SU-DHL-6 (cell line): Measurements from ENCODE around the gene MAP3K4.

Source experiments
- H2AFZ ChIP-seq: fragments of 200-600 bp; sonication (generic); 2 replicates; pipeline ENCODE4 v1.6.1; 2014; ENCODE audit warnings: low read depth, mild to moderate bottlenecking, moderate library complexity, mixed read lengths, antibody characterized with exemption, low read length; ENCODE audit not compliant: severe bottlenecking
- H3F3A ChIP-seq: fragments of 200-600 bp; shearing (Covaris generic); 2 replicates; pipeline ENCODE4 v1.6.0; 2016; ENCODE audit warnings: antibody characterized with exemption, mild to moderate bottlenecking; ENCODE audit not compliant: insufficient read depth
- H3K27ac ChIP-seq: fragments of 200-600 bp; sonication (generic); 2 replicates; pipeline ENCODE4 v1.5.1; 2016; ENCODE audit warnings: low read depth, mild to moderate bottlenecking, low read length, moderate library complexity, mixed read lengths
- H3K27me3 ChIP-seq: fragments of 200-600 bp; sonication (generic), shearing (Covaris generic); 2 replicates; pipeline ENCODE4 v1.6.0; 2014; ENCODE audit warnings: mild to moderate bottlenecking, low read length
- H3K36me3 ChIP-seq: fragments of 200-600 bp; sonication (generic); 2 replicates; pipeline ENCODE4 v1.6.1; 2014; ENCODE audit warnings: mild to moderate bottlenecking, low read length, mixed read lengths
- H3K4me2 ChIP-seq: fragments of 300-600, 200-600 bp; shearing (Covaris generic), sonication (generic); 2 replicates; pipeline ENCODE4 v1.6.0; 2014; ENCODE audit warnings: low read length, low read depth, mild to moderate bottlenecking; ENCODE audit not compliant: poor library complexity, severe bottlenecking
- H3K4me3 ChIP-seq: fragments of 200-600 bp; sonication (generic); 2 replicates; pipeline ENCODE4 v1.5.1; 2014; ENCODE audit warnings: antibody characterized with exemption, low read length, mild to moderate bottlenecking, mixed read lengths; ENCODE audit not compliant: insufficient read depth, poor library complexity, severe bottlenecking
- H3K79me2 ChIP-seq: fragments of 200-600 bp; sonication (generic); 2 replicates; pipeline ENCODE4 v1.6.1; 2014; ENCODE audit warnings: mild to moderate bottlenecking, low read length, moderate library complexity; ENCODE audit not compliant: insufficient read depth
- H3K9ac ChIP-seq: fragments of 200-600 bp; sonication (generic); 2 replicates; pipeline ENCODE4 v1.7.0; 2014; ENCODE audit warnings: mild to moderate bottlenecking, low read length
- H3K9me2 ChIP-seq: fragments of 200-600 bp; sonication (generic); replicated peaks from 2 replicates; pipeline ENCODE4 v1.6.1; 2014; ENCODE audit warnings: low read length; ENCODE audit not compliant: insufficient read depth
- H3K9me3 ChIP-seq: fragments of 200-600 bp; sonication (generic); 2 replicates; pipeline ENCODE4 v1.6.1; 2014; ENCODE audit warnings: low read length, mixed read lengths; ENCODE audit not compliant: insufficient read depth
- H4K20me1 ChIP-seq: fragments of 200-600 bp; sonication (generic); 2 replicates; pipeline ENCODE4 v1.6.1; 2014; ENCODE audit warnings: low read depth, mild to moderate bottlenecking, antibody characterized with exemption, low read length, moderate library complexity, mixed read lengths
- EZH2phosphoT487 ChIP-seq: fragments of 200-600 bp; sonication (generic), shearing (Covaris generic); conservative IDR thresholded peaks from 2 replicates; pipeline ENCODE4 v1.6.1; 2018; ENCODE audit warnings: mild to moderate bottlenecking, antibody characterized with exemption, low read length, moderate library complexity, mixed read lengths
- TF ChIP-seq, protein P1 (sequence below): fragments of 200-600 bp; sonication (generic); IDR thresholded peaks from one replicate; pipeline ENCODE4 v1.5.1; 2017; ENCODE audit warnings: antibody characterized with exemption, mild to moderate bottlenecking, low read length, moderate library complexity; ENCODE audit not compliant: insufficient read depth, poor library complexity, severe bottlenecking

Gene MAP3K4

DNA sequence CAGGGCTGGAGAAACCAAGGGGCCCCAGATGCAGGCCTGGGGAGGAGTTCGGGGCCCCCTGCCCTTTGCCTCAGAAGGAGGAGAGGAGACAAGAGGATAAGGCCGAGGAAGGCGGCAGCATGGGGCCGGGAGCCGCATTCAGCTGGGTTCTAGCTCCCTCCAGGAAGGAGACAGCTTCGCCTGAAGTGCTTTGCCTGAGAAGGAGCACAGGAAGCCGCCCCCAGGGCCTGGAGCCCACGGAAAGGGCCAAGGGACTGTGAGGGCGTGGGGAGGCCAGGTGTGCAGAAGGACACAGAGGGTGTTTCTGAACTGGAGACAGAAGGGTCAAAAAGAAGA lies 160.9 kb downstream of the MAP3K4 start:
- Histone ChIP-seq H3F3A (no peaks in the 10 kb centered on the region), H3K27me3 (no peaks in the 10 kb centered on the region), H3K36me3 (no peaks in the 10 kb centered on the region), H3K4me3 (no peak overlapping the region), H3K9me3 (no peaks in the 10 kb centered on the region), H3K79me2 (no peaks in the 10 kb centered on the region), H3K4me2 (no peak overlapping the region), H2AFZ (no peak overlapping the region), H3K27ac (no peak overlapping the region), H3K9ac (no peak overlapping the region), H3K9me2 (no peaks in the 10 kb centered on the region), H4K20me1 (no peaks in the 10 kb centered on the region)
- TF ChIP-seq EZH2phosphoT487: no peak
- TF ChIP-seq, protein P1, sequence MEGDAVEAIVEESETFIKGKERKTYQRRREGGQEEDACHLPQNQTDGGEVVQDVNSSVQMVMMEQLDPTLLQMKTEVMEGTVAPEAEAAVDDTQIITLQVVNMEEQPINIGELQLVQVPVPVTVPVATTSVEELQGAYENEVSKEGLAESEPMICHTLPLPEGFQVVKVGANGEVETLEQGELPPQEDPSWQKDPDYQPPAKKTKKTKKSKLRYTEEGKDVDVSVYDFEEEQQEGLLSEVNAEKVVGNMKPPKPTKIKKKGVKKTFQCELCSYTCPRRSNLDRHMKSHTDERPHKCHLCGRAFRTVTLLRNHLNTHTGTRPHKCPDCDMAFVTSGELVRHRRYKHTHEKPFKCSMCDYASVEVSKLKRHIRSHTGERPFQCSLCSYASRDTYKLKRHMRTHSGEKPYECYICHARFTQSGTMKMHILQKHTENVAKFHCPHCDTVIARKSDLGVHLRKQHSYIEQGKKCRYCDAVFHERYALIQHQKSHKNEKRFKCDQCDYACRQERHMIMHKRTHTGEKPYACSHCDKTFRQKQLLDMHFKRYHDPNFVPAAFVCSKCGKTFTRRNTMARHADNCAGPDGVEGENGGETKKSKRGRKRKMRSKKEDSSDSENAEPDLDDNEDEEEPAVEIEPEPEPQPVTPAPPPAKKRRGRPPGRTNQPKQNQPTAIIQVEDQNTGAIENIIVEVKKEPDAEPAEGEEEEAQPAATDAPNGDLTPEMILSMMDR: no peak

DNA sequence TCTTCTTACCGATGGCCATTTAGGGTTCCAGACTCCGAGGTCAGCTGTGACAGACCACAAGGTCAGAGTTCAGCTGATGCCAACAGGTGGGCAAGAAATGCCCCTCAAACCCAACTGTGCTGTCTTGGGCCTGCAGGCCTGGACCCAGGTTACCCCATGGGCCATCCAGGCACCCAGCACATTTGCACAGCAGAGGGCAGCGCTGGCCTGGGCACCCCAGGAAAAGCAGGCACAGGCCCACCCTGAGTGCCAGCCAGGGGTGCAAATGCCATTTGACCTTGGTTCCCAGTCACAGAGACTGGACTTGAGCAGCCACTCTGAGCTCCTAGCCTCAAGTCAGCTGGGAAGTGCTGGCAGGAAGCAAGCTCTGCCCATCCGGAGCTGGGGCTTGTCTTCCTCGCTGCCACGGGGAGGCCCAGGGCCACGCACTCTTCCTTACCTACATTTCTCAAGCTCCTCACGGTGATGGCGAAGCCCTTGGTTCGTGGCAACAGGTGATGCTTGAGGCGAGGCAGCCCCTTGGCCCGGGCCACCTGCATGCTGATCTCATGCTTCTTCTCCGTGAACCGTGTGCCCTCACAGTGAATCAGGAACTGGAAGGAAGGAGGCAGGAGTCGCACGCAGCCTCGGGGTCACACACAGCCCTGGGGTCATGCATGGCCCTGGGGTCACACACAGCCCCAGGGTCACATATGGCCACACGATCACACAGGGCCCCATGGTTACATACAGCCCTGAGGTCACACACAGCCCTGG lies 161.5 kb downstream of the MAP3K4 start:
- H3K27ac ChIP-seq: no peak overlapping the region
- H4K20me1 ChIP-seq: no peaks in the 10 kb centered on the region
- no peak overlapping the region for H3K9ac ChIP-seq
- TF ChIP-seq, protein P1: no peak
- no peak for TF ChIP-seq EZH2phosphoT487
- no peaks in the 10 kb centered on the region for H3K79me2 ChIP-seq
- no peaks in the 10 kb centered on the region for H3K27me3 ChIP-seq
- H3K9me3 ChIP-seq: no peaks in the 10 kb centered on the region
- H3K9me2 ChIP-seq: no peaks in the 10 kb centered on the region
- no peaks in the 10 kb centered on the region for H3K36me3 ChIP-seq
- H3K4me3 ChIP-seq: no peak overlapping the region
- H2AFZ ChIP-seq: no peak overlapping the region
- H3K4me2 ChIP-seq: no peak overlapping the region
- H3F3A ChIP-seq: no peaks in the 10 kb centered on the region

DNA sequence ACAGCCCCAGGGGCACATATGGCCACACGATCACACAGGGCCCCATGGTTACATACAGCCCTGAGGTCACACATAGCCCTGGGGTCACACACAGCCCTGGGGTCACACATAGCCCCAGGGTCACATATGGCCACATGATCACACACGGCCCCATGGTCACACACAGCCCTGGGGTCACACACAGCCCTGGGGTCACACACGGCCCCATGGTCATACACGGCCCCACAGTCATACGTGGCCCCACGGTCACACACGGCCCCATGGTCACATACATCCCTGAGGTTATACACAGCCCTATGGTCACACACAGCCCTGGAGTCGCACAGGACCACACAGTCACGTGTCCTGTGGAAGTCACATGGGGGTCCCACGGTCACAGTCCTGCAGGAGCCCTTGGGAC lies 162.2 kb downstream of the MAP3K4 start:
- no peaks in the 10 kb centered on the region for H3K9me3 ChIP-seq
- H3F3A ChIP-seq: no peaks in the 10 kb centered on the region
- H3K36me3 ChIP-seq: no peaks in the 10 kb centered on the region
- H3K4me3 ChIP-seq: no peak overlapping the region
- no peak overlapping the region for H3K27ac ChIP-seq
- no peaks in the 10 kb centered on the region for H3K27me3 ChIP-seq
- TF ChIP-seq EZH2phosphoT487: no peak
- TF ChIP-seq, protein P1: no peak
- no peak overlapping the region for H3K4me2 ChIP-seq
- H3K9me2 ChIP-seq: no peaks in the 10 kb centered on the region
- no peak overlapping the region for H2AFZ ChIP-seq
- no peaks in the 10 kb centered on the region for H4K20me1 ChIP-seq
- H3K9ac ChIP-seq: no peak overlapping the region
- no peaks in the 10 kb centered on the region for H3K79me2 ChIP-seq
